ENCODE results near the gene ZBED5.

GRCh38 chr11:10828402-10828801, 29.5 kb downstream of the ZBED5 start:
- TF ChIP-seq ZNF274 (IDR thresholded peaks at IDR 0.05; ENCODE audit: low read depth, low read length) (no peak), YY1 (IDR thresholded peaks at IDR 0.05; ENCODE audit: insufficient read depth, insufficient read length) (no peak), SUZ12 (IDR thresholded peaks at IDR 0.05; ENCODE audit: extremely low read depth, insufficient read depth, insufficient read length) (no peak)
